ENCODE measurements around the gene SLC44A3. TPM values are rescaled to one million over a fixed set of nuclear protein-coding genes. Genes with fewer than 3 reads are reported as not detected.

The SLC44A3 gene
- total and polyA plus RNA-seq, 2 experiments from 2014 or later = 2.9 to 4.5 TPM

DNA sequence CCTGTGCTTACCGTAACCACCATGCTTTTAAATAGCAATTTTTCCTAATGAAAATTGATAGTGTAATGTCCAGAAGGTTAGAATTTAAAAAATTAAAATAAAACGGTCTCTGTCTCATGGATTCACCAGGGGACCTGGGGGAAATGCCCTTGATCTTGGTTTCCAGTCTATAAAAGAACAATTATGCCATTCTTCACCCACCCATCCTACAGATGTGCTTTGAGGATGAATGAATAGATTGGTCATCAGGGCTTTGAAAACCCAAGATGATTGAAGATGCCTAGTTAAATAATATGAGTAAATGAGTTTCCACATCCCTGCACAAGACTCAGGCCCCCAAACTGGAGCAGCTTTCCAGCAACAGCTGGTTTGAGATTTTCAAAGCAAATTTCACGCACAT is 68.0 kb downstream of the SLC44A3 start (continued):
- TF ChIP-seq ZNF462 (CRISPR knock-in tag; IDR thresholded peaks at IDR 0.05) = no peak

GRCh38 chr1:94892604-94893254 is 72.6 kb downstream of the SLC44A3 start:
- peak overlapping the region; percentile 41; the same call in 1 of the 2 replicates for H3K27ac ChIP-seq (ENCODE audit: low read depth)
- Mint-ChIP-seq H3K27ac (no peak overlapping the region; the same call in 1 of the 2 replicates), H3K9me3 (no peaks in the 10 kb centered on the region), H3K4me1 (peaks cover 32% of the 10 kb centered on the region), H3K36me3 (ENCODE audit: low read depth) (peaks cover 30% of the 10 kb centered on the region), H3K4me3 (no peak overlapping the region), H3K27me3 (ENCODE audit: insufficient read depth, low read depth, poor library complexity) (peaks cover 2% of the 10 kb centered on the region)
- ATAC-seq (no peak; the same call in 2 of the 3 replicates), DNase-seq (ENCODE audit: low spot score) (no peak)
- no peak overlapping the region for H3K4me3 ChIP-seq
- peaks cover 13% of the 10 kb centered on the region; the same call in 1 of the 2 replicates for H4K20me1 ChIP-seq (replicated peaks; ENCODE audit: insufficient read depth)
- no peak overlapping the region for H2AFZ ChIP-seq
- H3K36me3 ChIP-seq (ENCODE audit: insufficient read depth) = peaks cover 17% of the 10 kb centered on the region
- H3K4me1 ChIP-seq (ENCODE audit: insufficient read depth) = peaks cover 9% of the 10 kb centered on the region
- H3F3A ChIP-seq (replicated peaks; ENCODE audit: low read depth) = no peaks in the 10 kb centered on the region; the same call in 1 of the 2 replicates
- H3K9me2 ChIP-seq (ENCODE audit: insufficient read depth) = no peaks in the 10 kb centered on the region
- no peak for TF ChIP-seq ZNF331 (CRISPR knock-in tag; IDR thresholded peaks at IDR 0.05; ENCODE audit: low read depth)
- TF ChIP-seq REST (IDR thresholded peaks at IDR 0.05; ENCODE audit: unreplicated experiment) = no peak
- no peak overlapping the region for H3K4me2 ChIP-seq
- no peaks in the 10 kb centered on the region for H3K27me3 ChIP-seq (ENCODE audit: insufficient read depth)
- no peaks in the 10 kb centered on the region for H3K79me2 ChIP-seq (replicated peaks; ENCODE audit: insufficient read depth)

All from GM23338 (cell line).